Parietal lobe (tissue), 1 donor: ENCODE measurements around the gene KLF3. TPM values are rescaled to one million over a fixed set of nuclear protein-coding genes. Genes with fewer than 3 reads are reported as not detected.

Experiments used
- total RNA-seq: library from RNA; depleted of rRNA; stranded (reverse); fragments of >200 nt; gene quantifications from one replicate; pipeline ENCODE4 v1.2.3, GENCODE V29; 2014

Gene KLF3
- total RNA-seq: 30.0 TPM

GRCh38 chr4:38663801-38664705 lies at the start of gene KLF3:
Gene KLF3, plus strand, starts transcription at chr4:38664199. Its CDS starts 16,427 bp downstream, at chr4:38680626.

Other genes starting within 250 kb of the KLF3 start
- gene TLR10, start 118.8 kb downstream of the KLF3 start, total RNA-seq: 0.63 TPM
- gene TLR1, start 140.6 kb downstream of the KLF3 start, total RNA-seq: 3.8 TPM
- 0.63 TPM for gene TLR6, start 192.6 kb downstream of the KLF3 start, total RNA-seq
- gene FAM114A1, start 203.6 kb downstream of the KLF3 start, total RNA-seq: 11.3 TPM